GM12878 (cell line): ENCODE results near the gene GNAT3. TPM values are rescaled to one million over a fixed set of nuclear protein-coding genes. Genes with fewer than 3 reads are reported as not detected.

Experiments
- ATAC-seq: fragments of 200-7000 bp; cut with Tn5 transposase; 3 replicates; pipeline ENCODE4 v1.9.1; 2020; ENCODE audit warnings: mild to moderate bottlenecking, moderate library complexity
- BruUV-seq: library from RNA; stranded (reverse); fragments of 400-500 nt; replicated peaks from 2 replicates; lab custom pipeline; 2021; lab: Mats Ljungman, UMichigan
- CTCF ChIA-PET: fragments of 300-600 bp; sonication (Branson Sonifier 250); formaldehyde crosslinking; extraction: SDS; loops from one replicate; lab custom pipeline; 2021; ENCODE audit warnings: inconsistent platforms; lab: Yijun Ruan, JAX
- POLR2A ChIA-PET: fragments of 350-600 bp; formaldehyde crosslinking; extraction: SDS; loops from one replicate; lab custom pipeline; 2021; ENCODE audit warnings: inconsistent platforms; lab: Charles Lee
- RAD21 ChIA-PET: fragments of 300-600 bp; sonication (Branson Sonifier 250); formaldehyde crosslinking; loops from one replicate; lab custom pipeline; 2023; ENCODE audit warnings: antibody characterized with exemption; ENCODE audit not compliant: unreplicated experiment; lab: Charles Lee
- SMC1A ChIA-PET: fragments of 300-600 bp; sonication (Branson Sonifier 250); formaldehyde crosslinking; loops from one replicate; lab custom pipeline; 2023; ENCODE audit not compliant: unreplicated experiment, uncharacterized antibody; lab: Charles Lee
- DNase-seq: peaks from one replicate; pipeline ENCODE4 v3.0.0-alpha.2; 2011; ENCODE audit warnings: low read depth, low spot score
- FAIRE-seq: peaks from 3 replicates; lab custom pipeline; 2011; peaks lifted over from hg19 to GRCh38; lab: Jason Lieb, UNC
- H2AFZ ChIP-seq: 2 replicates; pipeline ENCODE4 v1.6.0; 2011; ENCODE audit warnings: low read depth, low read length, control low read depth; ENCODE audit not compliant: control insufficient read depth
- H3K27ac ChIP-seq: 2 replicates; pipeline ENCODE4 v1.5.1; 2011; ENCODE audit warnings: control low read depth; ENCODE audit not compliant: control insufficient read depth, insufficient read depth
- H3K27me3 ChIP-seq, 2 experiments: replicated peaks in 1 of 2; 2 replicates each; pipeline versions ENCODE4 v1.6.0 to v1.6.1; 2011; ENCODE audit warnings: low read length in 1 of 2; ENCODE audit not compliant: control insufficient read depth in 2 of 2, insufficient read depth in 2 of 2
- H3K36me3 ChIP-seq, 2 experiments: 2 replicates each; pipeline ENCODE4 v1.5.1; 2011; ENCODE audit warnings: low read length in 1 of 2; ENCODE audit not compliant: control insufficient read depth in 2 of 2, insufficient read depth in 2 of 2
- H3K4me1 ChIP-seq: 2 replicates; pipeline ENCODE4 v1.6.1; 2011; ENCODE audit warnings: mild to moderate bottlenecking, low read length, moderate library complexity, mixed read lengths; ENCODE audit not compliant: control insufficient read depth, insufficient read depth
- H3K4me2 ChIP-seq: 2 replicates; pipeline ENCODE4 v1.6.0; 2011; ENCODE audit warnings: control low read depth; ENCODE audit not compliant: control insufficient read depth, insufficient read depth
- H3K4me3 ChIP-seq: fragments of 200-600 bp; sonication (generic); 2 replicates; pipeline ENCODE4 v1.5.1; 2016
- H3K79me2 ChIP-seq: 2 replicates; pipeline ENCODE4 v1.6.0; 2011; ENCODE audit warnings: low read length; ENCODE audit not compliant: control insufficient read depth, insufficient read depth
- H3K9ac ChIP-seq: 2 replicates; pipeline ENCODE4 v1.8.0; 2011; ENCODE audit warnings: low read length, control low read depth, mixed read lengths; ENCODE audit not compliant: control insufficient read depth, insufficient read depth
- H3K9me3 ChIP-seq: replicated peaks from 3 replicates; pipeline ENCODE4 v1.5.1; 2011; ENCODE audit warnings: mild to moderate bottlenecking, low read length; ENCODE audit not compliant: control insufficient read depth, insufficient read depth
- H4K20me1 ChIP-seq: 2 replicates; pipeline ENCODE4 v1.6.0; 2011; ENCODE audit not compliant: control insufficient read depth, insufficient read depth
- BHLHE40 ChIP-seq, 2 experiments: fragments of 450-650 bp in 1 of 2; IDR thresholded peaks; 2 replicates each; pipeline ENCODE4 v1.6.1; 2011 to 2017; ENCODE audit warnings: low read depth in 2 of 2, borderline replicate concordance in 1 of 2, improper control_type of control experiment in 1 of 2, low read length in 1 of 2, mild to moderate bottlenecking in 1 of 2
- ELK1 ChIP-seq: IDR thresholded peaks from 2 replicates; pipeline ENCODE4 v1.6.1; 2012; ENCODE audit warnings: low read depth, low read length, improper control_type of control experiment
- SUZ12 ChIP-seq: fragments of 200-600 bp; sonication (generic); IDR thresholded peaks from one replicate; pipeline ENCODE4 v1.6.1; 2018; ENCODE audit warnings: antibody characterized with exemption, mild to moderate bottlenecking; ENCODE audit not compliant: unreplicated experiment
- USF2 ChIP-seq: IDR thresholded peaks from 2 replicates; pipeline ENCODE4 v1.6.1; 2011; ENCODE audit warnings: low read depth, low read length, improper control_type of control experiment, borderline replicate concordance
- WGBS: methylation state at CpG from one replicate; pipeline ENCODE4 v1.1.6; 2016; ENCODE audit warnings: low lambda C conversion rate; ENCODE audit not compliant: insufficient replicate concordance, insufficient coverage; ENCODE audit errors: missing lambda C conversion rate; 5-methylcytosine and 5-hydroxymethylcytosine counted together
- in situ Hi-C: fragments of 300-500 bp; cut with MboI; formaldehyde crosslinking; loops from 9 replicates; pipeline ENCODE4 v1.14.3; 2018; ENCODE audit warnings: mixed read lengths
- intact Hi-C: fragments of 100-400 bp; cut with micrococcal nuclease; formaldehyde crosslinking; loops from one replicate; pipeline ENCODE4 v1.14.2; 2022; ENCODE audit not compliant: unreplicated experiment
- polyA plus RNA-seq, 11 experiments: library from polyadenylated mRNA; depleted of rRNA in 4 of 11; unstranded in 6 of 11; stranded (reverse) in 5 of 11; fragments of >200 nt; fragmentation: Nextera tagmentation in 4 of 11; fragmentation: Illumina TruSeq in 1 of 11; extraction: Ambion mirVana in 4 of 11; extraction: Trizol in 1 of 11; gene quantifications; 1 replicate in 1 of 11; 2 replicates in 10 of 11; pipeline versions ENCODE4 v1.2.1 to v1.2.3, GENCODE V29; 2011 to 2016; ENCODE audit warnings: inconsistent platforms in 2 of 11, missing spikeins in 2 of 11, low read depth in 1 of 11
- total RNA-seq, 4 experiments: library from RNA; depleted of rRNA in 3 of 4; stranded (reverse); fragments of >200 nt in 3 of 4; fragmentation: Illumina TruSeq in 1 of 4; extraction: Trizol in 1 of 4; gene quantifications; 2 replicates each; pipeline versions ENCODE4 v1.2.1 to v1.2.3, GENCODE V29; 2013 to 2021
- TF ChIP-seq, protein P1 (sequence below): fragments of 450-650 bp; IDR thresholded peaks from 2 replicates; pipeline ENCODE4 v1.6.1; 2016; ENCODE audit warnings: mild to moderate bottlenecking
- TF ChIP-seq, protein P2 (sequence below): fragments of 450-650 bp; IDR thresholded peaks from 2 replicates; pipeline ENCODE4 v1.6.1; 2017; ENCODE audit warnings: mild to moderate bottlenecking

The GNAT3 gene
- total and polyA plus RNA-seq, 10 of the 15 experiments (the other 5 are each of a cell fraction or from before 2014, with no cell fraction given), result 1.7 to 8.3 (median 5.8) TPM; not detected in 1

DNA sequence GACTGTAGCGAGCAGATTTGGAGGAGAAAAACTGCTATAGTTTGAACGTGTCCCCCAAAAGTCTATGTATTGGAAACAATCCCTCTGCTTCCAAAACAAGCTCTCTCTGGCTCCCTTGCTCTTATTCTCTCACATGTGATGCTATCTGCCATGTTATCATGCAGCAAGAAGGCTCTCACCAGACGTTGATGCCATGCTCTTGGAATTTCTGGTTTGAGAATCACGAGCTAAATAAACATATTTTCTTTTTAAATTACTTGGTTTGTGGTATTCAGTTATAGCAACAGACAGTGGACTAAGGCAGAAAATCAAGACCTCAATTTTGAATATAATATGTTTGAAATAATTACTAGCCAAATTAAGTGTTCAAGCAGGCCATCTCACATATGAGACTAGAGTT is 17.5 kb upstream of the GNAT3 start:
- no peak for FAIRE-seq
- no peaks in the 10 kb centered on the region for H4K20me1 ChIP-seq

GRCh38 chr7:80528689-80529088 is 16.8 kb upstream of the GNAT3 start:
- ATAC-seq (no peak), FAIRE-seq (no peak)
- TF ChIP-seq SUZ12 (no peak), BHLHE40 (IDR thresholded peaks at IDR 0.05; ENCODE audit: borderline replicate concordance in 1 of 2, low read depth in 2 of 2, low read length in 1 of 2) (no peak), USF2 (no peak), ELK1 (no peak)
- TF ChIP-seq, protein P1, sequence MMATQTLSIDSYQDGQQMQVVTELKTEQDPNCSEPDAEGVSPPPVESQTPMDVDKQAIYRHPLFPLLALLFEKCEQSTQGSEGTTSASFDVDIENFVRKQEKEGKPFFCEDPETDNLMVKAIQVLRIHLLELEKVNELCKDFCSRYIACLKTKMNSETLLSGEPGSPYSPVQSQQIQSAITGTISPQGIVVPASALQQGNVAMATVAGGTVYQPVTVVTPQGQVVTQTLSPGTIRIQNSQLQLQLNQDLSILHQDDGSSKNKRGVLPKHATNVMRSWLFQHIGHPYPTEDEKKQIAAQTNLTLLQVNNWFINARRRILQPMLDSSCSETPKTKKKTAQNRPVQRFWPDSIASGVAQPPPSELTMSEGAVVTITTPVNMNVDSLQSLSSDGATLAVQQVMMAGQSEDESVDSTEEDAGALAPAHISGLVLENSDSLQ, result no peak
- TF ChIP-seq, all 136 proteins: peak for 0
- Histone ChIP-seq H2AFZ (no peak overlapping the region), H3K36me3 (no peaks in the 10 kb centered on the region), H3K79me2 (no peaks in the 10 kb centered on the region), H3K27me3 (no peaks in the 10 kb centered on the region), H3K9me3 (no peaks in the 10 kb centered on the region), H3K4me1 (no peaks in the 10 kb centered on the region), H4K20me1 (no peaks in the 10 kb centered on the region), H3K4me3 (no peak overlapping the region), H3K27ac (no peak overlapping the region), H3K9ac (no peak overlapping the region), H3K4me2 (no peak overlapping the region)
- in situ Hi-C loops (no loop called here), intact Hi-C loops (no loop called here)
- ChIA-PET SMC1A (no interaction called here), CTCF (no interaction called here), RAD21 (no interaction called here), POLR2A (no interaction called here)
- no peak for DNase-seq
- no TSS peak for BruUV-seq
- 10% methylated on average over 2 of the region's 2 CpGs for WGBS

More for the DNA sequence above, 17.5 kb upstream of the GNAT3 start:
- Histone ChIP-seq H3K9me3 (no peaks in the 10 kb centered on the region), H3K9ac (no peak overlapping the region), H3K4me3 (no peak overlapping the region), H3K36me3 (no peaks in the 10 kb centered on the region)
- CTCF ChIA-PET, result no interaction called here
- TF ChIP-seq, protein P2, sequence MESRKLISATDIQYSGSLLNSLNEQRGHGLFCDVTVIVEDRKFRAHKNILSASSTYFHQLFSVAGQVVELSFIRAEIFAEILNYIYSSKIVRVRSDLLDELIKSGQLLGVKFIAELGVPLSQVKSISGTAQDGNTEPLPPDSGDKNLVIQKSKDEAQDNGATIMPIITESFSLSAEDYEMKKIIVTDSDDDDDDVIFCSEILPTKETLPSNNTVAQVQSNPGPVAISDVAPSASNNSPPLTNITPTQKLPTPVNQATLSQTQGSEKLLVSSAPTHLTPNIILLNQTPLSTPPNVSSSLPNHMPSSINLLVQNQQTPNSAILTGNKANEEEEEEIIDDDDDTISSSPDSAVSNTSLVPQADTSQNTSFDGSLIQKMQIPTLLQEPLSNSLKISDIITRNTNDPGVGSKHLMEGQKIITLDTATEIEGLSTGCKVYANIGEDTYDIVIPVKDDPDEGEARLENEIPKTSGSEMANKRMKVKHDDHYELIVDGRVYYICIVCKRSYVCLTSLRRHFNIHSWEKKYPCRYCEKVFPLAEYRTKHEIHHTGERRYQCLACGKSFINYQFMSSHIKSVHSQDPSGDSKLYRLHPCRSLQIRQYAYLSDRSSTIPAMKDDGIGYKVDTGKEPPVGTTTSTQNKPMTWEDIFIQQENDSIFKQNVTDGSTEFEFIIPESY, result no peak
- TF ChIP-seq, all 136 proteins: peak for 0
- POLR2A ChIA-PET, result no interaction called here
- intact Hi-C loops (no loop called here), in situ Hi-C loops (no loop called here)
- H3K27ac ChIP-seq, result no peak overlapping the region
- BruUV-seq, result no TSS peak
- no peaks in the 10 kb centered on the region for H3K27me3 ChIP-seq
- H3K4me2 ChIP-seq, result no peak overlapping the region
- 0% methylated on average over 4 of the region's 4 CpGs for WGBS
- no peak overlapping the region for H2AFZ ChIP-seq
- DNase-seq, result no peak
- no peak for ATAC-seq
- H3K4me1 ChIP-seq, result no peaks in the 10 kb centered on the region
- no peaks in the 10 kb centered on the region for H3K79me2 ChIP-seq
- RAD21 ChIA-PET, result no interaction called here
- SMC1A ChIA-PET, result no interaction called here
